ENCODE data around the gene DIRAS3. TPM values are rescaled to one million over a fixed set of nuclear protein-coding genes. Genes with fewer than 3 reads are reported as not detected.
"Not testable (repeated sequence)": the region's sequence is repeated elsewhere in the genome, so short reads cannot be mapped to it uniquely, and the experiment has no call there.

DIRAS3 gene
- total and polyA plus RNA-seq, 8 donors, result 0.47 to 3.6 (median 3.1) TPM

DNA sequence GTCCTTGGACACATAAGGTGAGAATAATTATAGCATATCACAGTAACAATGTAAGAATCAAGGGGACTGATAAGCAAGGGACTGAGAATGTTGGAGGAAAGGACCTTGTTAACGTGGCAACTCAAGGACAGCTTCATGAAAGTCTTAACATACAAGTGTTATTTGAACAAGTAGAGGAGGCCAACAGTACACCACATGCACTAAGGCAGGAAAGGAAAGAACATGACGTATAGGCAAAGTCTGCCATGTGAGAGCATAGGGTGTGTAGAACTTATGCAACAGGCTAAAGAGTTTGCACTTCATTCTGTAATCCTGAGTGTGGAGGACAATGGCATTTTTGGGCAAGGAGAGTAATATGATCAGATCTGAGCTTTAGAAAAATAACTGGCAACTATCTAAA, 33.3 kb upstream of the DIRAS3 start:
- Histone ChIP-seq H3K27ac (no peak overlapping the region), H3K4me1 (no peaks in the 10 kb centered on the region), H3K36me3 (no peaks in the 10 kb centered on the region), H3K4me3 (no peak overlapping the region), H3K9me3 (peaks cover 0 to 1% of the 10 kb centered on the region in 2 donors), H3K27me3 (no peaks in the 10 kb centered on the region)
- intact Hi-C loops (cut with DNase I), result no loop called here
- peak; percentile 83 for ATAC-seq
- TF ChIP-seq, protein P1, sequence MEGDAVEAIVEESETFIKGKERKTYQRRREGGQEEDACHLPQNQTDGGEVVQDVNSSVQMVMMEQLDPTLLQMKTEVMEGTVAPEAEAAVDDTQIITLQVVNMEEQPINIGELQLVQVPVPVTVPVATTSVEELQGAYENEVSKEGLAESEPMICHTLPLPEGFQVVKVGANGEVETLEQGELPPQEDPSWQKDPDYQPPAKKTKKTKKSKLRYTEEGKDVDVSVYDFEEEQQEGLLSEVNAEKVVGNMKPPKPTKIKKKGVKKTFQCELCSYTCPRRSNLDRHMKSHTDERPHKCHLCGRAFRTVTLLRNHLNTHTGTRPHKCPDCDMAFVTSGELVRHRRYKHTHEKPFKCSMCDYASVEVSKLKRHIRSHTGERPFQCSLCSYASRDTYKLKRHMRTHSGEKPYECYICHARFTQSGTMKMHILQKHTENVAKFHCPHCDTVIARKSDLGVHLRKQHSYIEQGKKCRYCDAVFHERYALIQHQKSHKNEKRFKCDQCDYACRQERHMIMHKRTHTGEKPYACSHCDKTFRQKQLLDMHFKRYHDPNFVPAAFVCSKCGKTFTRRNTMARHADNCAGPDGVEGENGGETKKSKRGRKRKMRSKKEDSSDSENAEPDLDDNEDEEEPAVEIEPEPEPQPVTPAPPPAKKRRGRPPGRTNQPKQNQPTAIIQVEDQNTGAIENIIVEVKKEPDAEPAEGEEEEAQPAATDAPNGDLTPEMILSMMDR (IDR thresholded peaks at IDR 0.05), result no peak
- peak in 1 of 4 donors; percentile 40 for DNase-seq

DNA sequence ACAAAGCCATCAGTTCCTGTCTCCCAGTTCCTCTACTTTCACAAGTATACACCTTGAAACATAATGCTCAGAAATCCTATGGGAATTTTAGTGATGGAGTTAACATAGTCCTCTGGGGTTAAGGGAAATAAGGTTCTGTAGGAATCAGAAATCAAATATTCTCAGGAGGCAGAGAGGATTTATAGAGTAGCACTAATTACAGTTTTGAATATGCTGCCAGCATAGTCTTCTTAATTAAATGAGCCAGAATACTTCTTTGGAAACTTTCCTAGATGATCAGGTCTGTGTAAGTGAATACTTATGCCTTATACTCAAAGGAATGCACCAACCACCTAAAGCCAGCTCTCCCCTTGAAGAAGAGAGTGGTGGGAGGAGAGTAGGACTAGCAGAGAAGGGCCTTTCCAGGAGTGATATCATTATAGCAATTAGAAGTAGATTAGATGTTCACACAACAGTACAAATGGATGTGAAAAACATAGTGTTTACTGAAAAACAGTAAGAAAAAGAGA, 31.4 kb upstream of the DIRAS3 start:
- Histone ChIP-seq H3K27me3 (no peaks in the 10 kb centered on the region), H3K9me3 (no peaks in the 10 kb centered on the region), H3K27ac (no peak overlapping the region), H3K4me3 (no peak overlapping the region), H3K36me3 (no peaks in the 10 kb centered on the region), H3K4me1 (no peaks in the 10 kb centered on the region)
- ATAC-seq, result no peak
- TF ChIP-seq, protein P1 (IDR thresholded peaks at IDR 0.05), result no peak
- no peak for DNase-seq
- intact Hi-C loops (cut with DNase I), result no loop called here

DNA sequence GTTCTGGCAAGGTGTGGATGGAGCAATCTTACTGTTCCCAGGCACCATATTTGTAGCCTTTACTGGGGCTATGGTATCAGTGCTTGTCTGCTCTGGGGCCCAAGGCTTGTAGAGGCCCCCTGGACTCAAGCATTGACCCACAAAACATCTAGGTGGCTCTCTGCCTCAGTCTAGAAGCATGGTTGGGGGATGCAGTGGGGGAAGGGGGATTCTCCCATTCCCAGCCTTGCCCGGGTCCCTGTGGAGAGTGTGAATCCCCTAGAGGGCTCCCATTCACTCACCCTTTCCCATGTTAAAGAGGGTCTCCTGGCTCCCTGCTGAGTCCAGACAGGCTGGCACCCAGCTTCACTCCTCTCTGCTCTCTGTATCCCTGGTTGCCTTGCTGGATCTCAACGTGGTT, 28.2 kb upstream of the DIRAS3 start:
- TF ChIP-seq, protein P1 (IDR thresholded peaks at IDR 0.05), result no peak
- Histone ChIP-seq H3K27me3 (no peaks in the 10 kb centered on the region), H3K36me3 (no peaks in the 10 kb centered on the region), H3K4me1 (no peaks in the 10 kb centered on the region), H3K27ac (no peak overlapping the region), H3K4me3 (no peak overlapping the region), H3K9me3 (peaks cover 0 to 4% of the 10 kb centered on the region in 2 donors)
- no peak for ATAC-seq
- no peak for DNase-seq
- intact Hi-C loops (cut with DNase I), result no loop called here

DNA sequence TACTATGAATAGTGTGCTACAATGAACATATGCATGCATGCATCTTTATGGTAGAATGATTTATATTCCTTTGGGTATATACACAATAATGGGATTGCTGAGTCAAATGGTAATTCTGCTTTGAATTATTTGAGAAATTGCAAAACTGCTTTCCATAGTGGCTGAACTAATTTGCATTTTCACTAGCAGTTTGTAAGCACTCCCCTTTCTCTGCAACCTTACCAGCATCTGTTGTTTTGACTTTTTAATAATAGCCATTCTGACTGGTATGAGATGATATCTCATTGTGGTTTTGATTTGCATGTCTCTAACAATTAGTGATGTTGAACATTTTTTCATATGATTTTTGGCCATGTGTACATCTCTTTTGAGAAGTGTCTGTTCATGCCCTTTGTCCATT, 24.0 kb upstream of the DIRAS3 start:
- Histone ChIP-seq H3K4me1 (no peaks in the 10 kb centered on the region), H3K9me3 (peaks cover 0 to 4% of the 10 kb centered on the region in 2 donors), H3K27me3 (no peaks in the 10 kb centered on the region), H3K27ac (no peak overlapping the region), H3K4me3 (no peak overlapping the region), H3K36me3 (no peaks in the 10 kb centered on the region)
- DNase-seq (no peak), ATAC-seq (no peak)
- intact Hi-C loops (cut with DNase I), result no loop called here
- TF ChIP-seq, protein P1 (IDR thresholded peaks at IDR 0.05), result no peak

DNA sequence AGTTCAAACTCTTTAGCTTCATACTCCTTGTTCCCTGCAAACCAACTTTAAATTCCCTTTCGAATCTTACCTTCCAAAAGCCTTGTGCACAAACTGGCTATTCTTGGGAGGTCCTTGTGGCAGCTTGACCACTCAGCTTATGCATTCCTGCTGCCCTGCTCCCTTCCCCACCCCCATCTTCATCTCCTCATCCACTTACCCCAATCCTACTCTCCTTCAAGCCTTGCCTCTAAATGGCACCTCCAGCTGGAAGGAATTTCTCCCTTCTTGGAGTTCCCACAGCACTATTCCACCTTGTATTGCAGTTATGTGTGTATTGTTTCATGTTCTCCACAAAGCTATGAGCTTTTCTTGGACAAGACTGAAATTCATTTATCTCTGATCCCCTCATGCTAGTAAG, 15.3 kb upstream of the DIRAS3 start:
- H3K27me3 ChIP-seq, result no peaks in the 10 kb centered on the region
- intact Hi-C loops (cut with DNase I), result no loop called here
- no peak for DNase-seq
- H3K4me3 ChIP-seq, result no peak overlapping the region
- H3K36me3 ChIP-seq, result no peaks in the 10 kb centered on the region
- no peak for ATAC-seq
- TF ChIP-seq, protein P1 (IDR thresholded peaks at IDR 0.05), result no peak
- H3K9me3 ChIP-seq, result peaks cover 0 to 3% of the 10 kb centered on the region in 2 donors
- H3K27ac ChIP-seq, result no peak overlapping the region
- no peaks in the 10 kb centered on the region for H3K4me1 ChIP-seq

DNA sequence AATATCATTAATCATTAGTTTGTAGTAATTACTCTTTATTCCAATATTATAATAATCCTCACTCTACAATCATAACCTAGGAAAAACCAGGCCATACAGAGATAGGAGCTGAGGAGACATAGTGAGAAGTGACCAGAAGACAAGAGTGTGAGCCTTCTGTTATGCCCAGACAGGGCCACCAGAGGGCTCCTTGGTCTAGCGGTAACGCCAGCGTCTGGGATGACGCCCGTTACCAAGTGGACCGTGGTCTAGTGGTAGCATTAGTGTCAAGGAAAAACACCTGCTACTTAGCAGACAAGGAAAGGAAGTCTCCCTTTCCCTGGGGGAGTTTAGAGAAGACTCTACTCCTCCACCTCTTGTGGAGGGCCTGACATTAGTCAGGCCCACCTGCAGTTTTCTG, 7.6 kb upstream of the DIRAS3 start:
- DNase-seq; ATAC-seq; H3K27ac ChIP-seq; intact Hi-C loops (cut with DNase I); H3K9me3 ChIP-seq; H3K4me3 ChIP-seq; H3K36me3 ChIP-seq; H3K4me1 ChIP-seq; H3K27me3 ChIP-seq: not testable (repeated sequence)
